DOHH2 (cell line): ENCODE data around the gene PBRM1.

Experiments used
- H3F3A ChIP-seq: fragments of 200-600 bp; sonication (generic), shearing (Covaris generic); 2 replicates; pipeline ENCODE4 v1.6.0; 2016; ENCODE audit warnings: antibody characterized with exemption, mild to moderate bottlenecking; ENCODE audit not compliant: control insufficient read depth, insufficient read depth
- H3K27ac ChIP-seq: fragments of 200-600 bp; sonication (generic); 2 replicates; pipeline ENCODE4 v1.5.1; 2014; ENCODE audit warnings: low read depth, mild to moderate bottlenecking, low read length, moderate library complexity
- H3K27me3 ChIP-seq: fragments of 200-600 bp; sonication (generic); 2 replicates; pipeline ENCODE4 v1.6.1; 2014; ENCODE audit warnings: mild to moderate bottlenecking, low read length, mixed read lengths; ENCODE audit not compliant: control insufficient read depth
- H3K36me3 ChIP-seq: fragments of 200-600 bp; sonication (generic); 2 replicates; pipeline ENCODE4 v1.6.1; 2014; ENCODE audit warnings: mild to moderate bottlenecking, low read length, moderate library complexity, mixed read lengths; ENCODE audit not compliant: control insufficient read depth
- H3K4me1 ChIP-seq: fragments of 200-600 bp; sonication (generic); 2 replicates; pipeline ENCODE4 v1.6.1; 2014; ENCODE audit warnings: mild to moderate bottlenecking, low read length, mixed read lengths; ENCODE audit not compliant: control insufficient read depth
- H3K4me2 ChIP-seq: fragments of 200-600 bp; sonication (generic); 2 replicates; pipeline ENCODE4 v1.6.0; 2014; ENCODE audit warnings: mild to moderate bottlenecking, low read length, moderate library complexity
- H3K4me3 ChIP-seq: fragments of 200-600 bp; sonication (generic); 2 replicates; pipeline ENCODE4 v1.5.1; 2014; ENCODE audit warnings: mild to moderate bottlenecking, low read length, mixed read lengths
- H3K79me2 ChIP-seq: fragments of 200-600 bp; sonication (generic); 2 replicates; pipeline ENCODE4 v1.6.1; 2014; ENCODE audit warnings: mild to moderate bottlenecking, low read length, mixed read lengths; ENCODE audit not compliant: control insufficient read depth
- H3K9me2 ChIP-seq: fragments of 200-600 bp; sonication (generic); replicated peaks from 2 replicates; pipeline ENCODE4 v1.6.1; 2014; ENCODE audit warnings: mild to moderate bottlenecking, low read length, mixed read lengths; ENCODE audit not compliant: control insufficient read depth
- H3K9me3 ChIP-seq: fragments of 200-600 bp; sonication (generic); 2 replicates; pipeline ENCODE4 v1.6.1; 2014; ENCODE audit warnings: antibody characterized with exemption, low read length, mixed read lengths; ENCODE audit not compliant: control insufficient read depth, insufficient read depth
- H4K20me1 ChIP-seq: fragments of 200-600 bp; sonication (generic); 2 replicates; pipeline ENCODE4 v1.6.0; 2014; ENCODE audit warnings: low read depth, mild to moderate bottlenecking, antibody characterized with exemption, low read length, moderate library complexity; ENCODE audit not compliant: control insufficient read depth, insufficient read depth
- CTCF ChIP-seq: fragments of 200-600 bp; sonication (generic); IDR thresholded peaks from one replicate; pipeline ENCODE4 v1.5.1; 2014; ENCODE audit warnings: antibody characterized with exemption, mild to moderate bottlenecking, low read depth, low read length; ENCODE audit not compliant: poor library complexity, severe bottlenecking
- EZH2phosphoT487 ChIP-seq: fragments of 200-600 bp; sonication (generic); IDR thresholded peaks from 2 replicates; pipeline ENCODE4 v1.6.1; 2017; ENCODE audit warnings: borderline replicate concordance, mild to moderate bottlenecking, antibody characterized with exemption, low read length, moderate library complexity, mixed read lengths

PBRM1 gene

GRCh38 chr3:52544937-52545336, 140.8 kb downstream of the PBRM1 start:
- Histone ChIP-seq H3K9me3 (no peaks in the 10 kb centered on the region), H4K20me1 (no peaks in the 10 kb centered on the region), H3F3A (peaks cover 21% of the 10 kb centered on the region), H3K27ac (no peak overlapping the region), H3K4me3 (no peak overlapping the region), H3K4me1 (0 out of 2 replicates have a peak, but pooled peaks cover under 1% of the 10 kb centered on the region), H3K9me2 (no peaks in the 10 kb centered on the region), H3K27me3 (no peaks in the 10 kb centered on the region), H3K79me2 (peaks cover 29% of the 10 kb centered on the region), H3K4me2 (no peak overlapping the region), H3K36me3 (peaks cover 64% of the 10 kb centered on the region)
- TF ChIP-seq CTCF, result no peak
- no peak for TF ChIP-seq EZH2phosphoT487

GRCh38 chr3:52541050-52541449, 144.7 kb downstream of the PBRM1 start:
- H4K20me1 ChIP-seq, result peaks cover 16% of the 10 kb centered on the region
- peaks cover 6% of the 10 kb centered on the region for H3F3A ChIP-seq
- H3K9me2 ChIP-seq, result no peaks in the 10 kb centered on the region
- H3K27ac ChIP-seq, result no peak overlapping the region
- H3K79me2 ChIP-seq, result peaks cover 63% of the 10 kb centered on the region
- peaks cover 58% of the 10 kb centered on the region for H3K36me3 ChIP-seq
- H3K4me2 ChIP-seq, result no peak overlapping the region
- TF ChIP-seq EZH2phosphoT487, result no peak
- TF ChIP-seq CTCF, result no peak
- H3K27me3 ChIP-seq, result no peaks in the 10 kb centered on the region
- H3K4me1 ChIP-seq, result peaks cover 26% of the 10 kb centered on the region
- H3K9me3 ChIP-seq, result no peaks in the 10 kb centered on the region
- no peak overlapping the region for H3K4me3 ChIP-seq

GRCh38 chr3:52539010-52539653, 146.6 kb downstream of the PBRM1 start:
- no peaks in the 10 kb centered on the region for H3K9me3 ChIP-seq
- TF ChIP-seq EZH2phosphoT487, result no peak
- TF ChIP-seq CTCF, result no peak
- peaks cover 15% of the 10 kb centered on the region for H3F3A ChIP-seq
- no peaks in the 10 kb centered on the region for H3K27me3 ChIP-seq
- H3K4me3 ChIP-seq, result peak overlapping the region; percentile 9
- H3K9me2 ChIP-seq, result no peaks in the 10 kb centered on the region
- H3K27ac ChIP-seq, result no peak overlapping the region
- peaks cover 44% of the 10 kb centered on the region for H3K36me3 ChIP-seq
- H4K20me1 ChIP-seq, result peaks cover 16% of the 10 kb centered on the region
- H3K4me2 ChIP-seq, result peak overlapping the region; percentile 92
- peaks cover 63% of the 10 kb centered on the region for H3K79me2 ChIP-seq
- H3K4me1 ChIP-seq, result peaks cover 39% of the 10 kb centered on the region
